ENCODE results near the gene A3GALT2. TPM values are rescaled to one million over a fixed set of nuclear protein-coding genes. Genes with fewer than 3 reads are reported as not detected.
A peak's percentile ranks its signal among the peaks of the same experiment; 100 is the strongest.

A3GALT2 gene
- total RNA-seq, 2 experiments from 2014 or later: not detected

- Mint-ChIP-seq H3K4me3 (no peak overlapping the region), H3K4me1 (ENCODE audit: low read depth) (peaks cover 2% of the 10 kb centered on the region), H3K27ac (no peak overlapping the region), H3K36me3 (ENCODE audit: low read depth) (no peaks in the 10 kb centered on the region), H3K9me3 (no peaks in the 10 kb centered on the region), H3K27me3 (no peaks in the 10 kb centered on the region)
- intact Hi-C loops (cut with micrococcal nuclease): loop anchor here (2.0 to 10.0 kb wide), 2 partner anchors 73 to 233 kb away; no protein-coding TSS in a partner anchor
- POLR2A ChIA-PET: no interaction called here
- ATAC-seq: peak; percentile 98
- DNase-seq: peak; percentile 88
- CTCF ChIA-PET: interaction anchor here (0.6 to 6.5 kb wide), 9 partner anchors 20 to 241 kb away, joined by 3 to 64 read pairs (median 4); partner anchors contain the start of gene TRIM62
- peak; percentile 96 for TF ChIP-seq CTCF (IDR thresholded peaks at IDR 0.05)
Observed at GRCh38 chr1:33367485-33368405, 46.8 kb upstream of the A3GALT2 start.

- intact Hi-C loops (cut with micrococcal nuclease): loop anchor here (2.0 to 10.0 kb wide), 2 partner anchors 72 to 232 kb away; no protein-coding TSS in a partner anchor
- no peaks in the 10 kb centered on the region for H3K9me3 Mint-ChIP-seq
- H3K4me3 Mint-ChIP-seq: no peak overlapping the region
- ChIA-PET POLR2A (no interaction called here), CTCF (interaction anchor here (0.9 to 6.5 kb wide), 5 partner anchors 31 to 271 kb away, joined by 3 to 64 read pairs (median 3); no protein-coding TSS in a partner anchor)
- no peak for DNase-seq
- H3K4me1 Mint-ChIP-seq (ENCODE audit: low read depth): peaks cover 2% of the 10 kb centered on the region
- H3K36me3 Mint-ChIP-seq (ENCODE audit: low read depth): no peaks in the 10 kb centered on the region
- TF ChIP-seq CTCF (IDR thresholded peaks at IDR 0.05): no peak
- no peaks in the 10 kb centered on the region for H3K27me3 Mint-ChIP-seq
- no peak overlapping the region for H3K27ac Mint-ChIP-seq
- no peak for ATAC-seq
Observed at GRCh38 chr1:33366762-33367484, 46.0 kb upstream of the A3GALT2 start.

GRCh38 chr1:33365560-33365997 lies 44.7 kb upstream of the A3GALT2 start:
- DNase-seq (no peak), ATAC-seq (no peak)
- no peak for TF ChIP-seq CTCF (IDR thresholded peaks at IDR 0.05)
- intact Hi-C loops (cut with micrococcal nuclease): loop anchor here (10.0 kb wide), 1 partner anchor 231 kb away; no protein-coding TSS in a partner anchor
- CTCF ChIA-PET: interaction anchor here (1.1 to 6.5 kb wide), 3 partner anchors 64 to 270 kb away, joined by 3 to 64 read pairs (median 3); no protein-coding TSS in a partner anchor
- peaks cover 2% of the 10 kb centered on the region for H3K4me1 Mint-ChIP-seq (ENCODE audit: low read depth)
- H3K27ac Mint-ChIP-seq: no peak overlapping the region
- H3K36me3 Mint-ChIP-seq (ENCODE audit: low read depth): no peaks in the 10 kb centered on the region
- no peak overlapping the region for H3K4me3 Mint-ChIP-seq
- no peaks in the 10 kb centered on the region for H3K27me3 Mint-ChIP-seq
- POLR2A ChIA-PET: no interaction called here
- H3K9me3 Mint-ChIP-seq: no peaks in the 10 kb centered on the region

- intact Hi-C loops (cut with micrococcal nuclease): loop anchor here (10.0 kb wide), 1 partner anchor 230 kb away; no protein-coding TSS in a partner anchor
- no peak for DNase-seq
- POLR2A ChIA-PET: interaction anchor here (1.2 kb wide), 1 partner anchor 26 kb away, joined by 3 read pairs; no protein-coding TSS in a partner anchor
- Mint-ChIP-seq H3K27ac (no peak overlapping the region), H3K36me3 (ENCODE audit: low read depth) (no peaks in the 10 kb centered on the region), H3K27me3 (no peaks in the 10 kb centered on the region), H3K4me1 (ENCODE audit: low read depth) (peaks cover 2% of the 10 kb centered on the region), H3K4me3 (no peak overlapping the region), H3K9me3 (no peaks in the 10 kb centered on the region)
- ATAC-seq: no peak
- no peak for TF ChIP-seq CTCF (IDR thresholded peaks at IDR 0.05)
- CTCF ChIA-PET: interaction anchor here (2.5 to 6.5 kb wide), 2 partner anchors 14 to 70 kb away, joined by 6 to 64 read pairs; no protein-coding TSS in a partner anchor
Observed at GRCh38 chr1:33364565-33364918, 43.6 kb upstream of the A3GALT2 start.

All from activated CD8-positive, alpha-beta T cell treated with anti-CD3 and anti-CD28 coated beads for 36 hours (primary cell).